ENCODE measurements around the gene CAMK1D. TPM values are rescaled to one million over a fixed set of nuclear protein-coding genes. Genes with fewer than 3 reads are reported as not detected.
"Not testable (repeated sequence)": the region's sequence is repeated elsewhere in the genome, so short reads cannot be mapped to it uniquely, and the experiment has no call there.

The CAMK1D gene
- total and polyA plus RNA-seq, 11 donors = 1.4 to 16.0 (median 2.5) TPM

- DNase-seq = no peak
Measured at GRCh38 chr10:12542133-12542670, 192.9 kb downstream of the CAMK1D start.

GRCh38 chr10:12543589-12543988, 194.2 kb downstream of the CAMK1D start:
- no peak for DNase-seq
- TF ChIP-seq, protein P1, sequence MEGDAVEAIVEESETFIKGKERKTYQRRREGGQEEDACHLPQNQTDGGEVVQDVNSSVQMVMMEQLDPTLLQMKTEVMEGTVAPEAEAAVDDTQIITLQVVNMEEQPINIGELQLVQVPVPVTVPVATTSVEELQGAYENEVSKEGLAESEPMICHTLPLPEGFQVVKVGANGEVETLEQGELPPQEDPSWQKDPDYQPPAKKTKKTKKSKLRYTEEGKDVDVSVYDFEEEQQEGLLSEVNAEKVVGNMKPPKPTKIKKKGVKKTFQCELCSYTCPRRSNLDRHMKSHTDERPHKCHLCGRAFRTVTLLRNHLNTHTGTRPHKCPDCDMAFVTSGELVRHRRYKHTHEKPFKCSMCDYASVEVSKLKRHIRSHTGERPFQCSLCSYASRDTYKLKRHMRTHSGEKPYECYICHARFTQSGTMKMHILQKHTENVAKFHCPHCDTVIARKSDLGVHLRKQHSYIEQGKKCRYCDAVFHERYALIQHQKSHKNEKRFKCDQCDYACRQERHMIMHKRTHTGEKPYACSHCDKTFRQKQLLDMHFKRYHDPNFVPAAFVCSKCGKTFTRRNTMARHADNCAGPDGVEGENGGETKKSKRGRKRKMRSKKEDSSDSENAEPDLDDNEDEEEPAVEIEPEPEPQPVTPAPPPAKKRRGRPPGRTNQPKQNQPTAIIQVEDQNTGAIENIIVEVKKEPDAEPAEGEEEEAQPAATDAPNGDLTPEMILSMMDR (IDR thresholded peaks at IDR 0.05) = no peak
- no peak for TF ChIP-seq POLR2A (IDR thresholded peaks at IDR 0.05)
- WGBS, 4 donors = 68 to 79% (median 78%) methylated on average over 3 of the region's 3 CpGs
- no peak for ATAC-seq
- H3K36me3 ChIP-seq = no peaks in the 10 kb centered on the region
- no peak overlapping the region for H3K27ac ChIP-seq
- H3K4me3 ChIP-seq = no peak overlapping the region
- H3K27me3 ChIP-seq = no peaks in the 10 kb centered on the region
- H3K9me3 ChIP-seq = no peaks in the 10 kb centered on the region
- intact Hi-C loops (cut with DNase I) = no loop called here
- H3K4me1 ChIP-seq = peaks cover 0 to 6% (median 0%) of the 10 kb centered on the region in 12 donors

More at GRCh38 chr10:12542133-12542670, 192.9 kb downstream of the CAMK1D start:
- no peaks in the 10 kb centered on the region for H3K27me3 ChIP-seq
- H3K4me3 ChIP-seq = no peak overlapping the region
- intact Hi-C loops (cut with DNase I) = no loop called here
- ATAC-seq = no peak
- WGBS, 4 donors = 88 to 92% (median 91%) methylated on average over 6 of the region's 6 CpGs
- TF ChIP-seq POLR2A (IDR thresholded peaks at IDR 0.05) = no peak
- TF ChIP-seq, protein P1 (IDR thresholded peaks at IDR 0.05) = no peak
- no peak overlapping the region for H3K27ac ChIP-seq
- peaks cover 0 to 6% (median 0%) of the 10 kb centered on the region in 12 donors for H3K4me1 ChIP-seq
- H3K36me3 ChIP-seq = no peaks in the 10 kb centered on the region
- H3K9me3 ChIP-seq = no peaks in the 10 kb centered on the region

GRCh38 chr10:12546160-12546802, 196.9 kb downstream of the CAMK1D start:
- WGBS, 4 donors = 92 to 95% (median 94%) methylated on average over 8 to 10 of the region's 10 CpGs
- DNase-seq = not testable (repeated sequence)

GRCh38 chr10:12547301-12547771, 198.0 kb downstream of the CAMK1D start:
- H3K27ac ChIP-seq = no peak overlapping the region
- 46 to 57% (median 48%) methylated on average over 6 of the region's 6 CpGs for WGBS, 4 donors

More at GRCh38 chr10:12546160-12546802, 196.9 kb downstream of the CAMK1D start:
- H3K4me3 ChIP-seq; ATAC-seq; H3K36me3 ChIP-seq; H3K27me3 ChIP-seq; H3K4me1 ChIP-seq; H3K27ac ChIP-seq; H3K9me3 ChIP-seq; intact Hi-C loops (cut with DNase I): not testable (repeated sequence)

More at GRCh38 chr10:12547301-12547771, 198.0 kb downstream of the CAMK1D start:
- ATAC-seq (no peak), DNase-seq (no peak)
- intact Hi-C loops (cut with DNase I) = no loop called here
- Histone ChIP-seq H3K36me3 (no peaks in the 10 kb centered on the region), H3K4me1 (no peaks in the 10 kb centered on the region), H3K9me3 (no peaks in the 10 kb centered on the region), H3K27me3 (no peaks in the 10 kb centered on the region), H3K4me3 (no peak overlapping the region)
- TF ChIP-seq POLR2A (IDR thresholded peaks at IDR 0.05) = no peak
- TF ChIP-seq, protein P1 (IDR thresholded peaks at IDR 0.05) = no peak

Measured in heart left ventricle (tissue), 16 donors.